GM12878 (cell line): ENCODE measurements around the gene FAF1. TPM values are rescaled to one million over a fixed set of nuclear protein-coding genes. Genes with fewer than 3 reads are reported as not detected.

Experiments used
- ATAC-seq: fragments of 200-7000 bp; cut with Tn5 transposase; 3 replicates; pipeline ENCODE4 v1.9.1; 2020; ENCODE audit warnings: mild to moderate bottlenecking, moderate library complexity
- BruUV-seq: library from RNA; stranded (reverse); fragments of 400-500 nt; replicated peaks from 2 replicates; lab custom pipeline; 2021; lab: Mats Ljungman, UMichigan
- CTCF ChIA-PET: fragments of 300-600 bp; sonication (Branson Sonifier 250); formaldehyde crosslinking; extraction: SDS; loops from one replicate; lab custom pipeline; 2021; ENCODE audit warnings: inconsistent platforms; lab: Yijun Ruan, JAX
- POLR2A ChIA-PET: fragments of 350-600 bp; formaldehyde crosslinking; extraction: SDS; loops from one replicate; lab custom pipeline; 2021; ENCODE audit warnings: inconsistent platforms; lab: Charles Lee
- RAD21 ChIA-PET: fragments of 300-600 bp; sonication (Branson Sonifier 250); formaldehyde crosslinking; loops from one replicate; lab custom pipeline; 2023; ENCODE audit warnings: antibody characterized with exemption; ENCODE audit not compliant: unreplicated experiment; lab: Charles Lee
- SMC1A ChIA-PET: fragments of 300-600 bp; sonication (Branson Sonifier 250); formaldehyde crosslinking; loops from one replicate; lab custom pipeline; 2023; ENCODE audit not compliant: unreplicated experiment, uncharacterized antibody; lab: Charles Lee
- DNase-seq: peaks from one replicate; pipeline ENCODE4 v3.0.0-alpha.2; 2011; ENCODE audit warnings: low read depth, low spot score
- FAIRE-seq: peaks from 3 replicates; lab custom pipeline; 2011; peaks lifted over from hg19 to GRCh38; lab: Jason Lieb, UNC
- H2AFZ ChIP-seq: 2 replicates; pipeline ENCODE4 v1.6.0; 2011; ENCODE audit warnings: low read depth, low read length, control low read depth; ENCODE audit not compliant: control insufficient read depth
- H3K27ac ChIP-seq: 2 replicates; pipeline ENCODE4 v1.5.1; 2011; ENCODE audit warnings: control low read depth; ENCODE audit not compliant: control insufficient read depth, insufficient read depth
- H3K27me3 ChIP-seq, 2 experiments: replicated peaks in 1 of 2; 2 replicates each; pipeline versions ENCODE4 v1.6.0 to v1.6.1; 2011; ENCODE audit warnings: low read length in 1 of 2; ENCODE audit not compliant: control insufficient read depth in 2 of 2, insufficient read depth in 2 of 2
- H3K36me3 ChIP-seq, 2 experiments: 2 replicates each; pipeline ENCODE4 v1.5.1; 2011; ENCODE audit warnings: low read length in 1 of 2; ENCODE audit not compliant: control insufficient read depth in 2 of 2, insufficient read depth in 2 of 2
- H3K4me1 ChIP-seq: 2 replicates; pipeline ENCODE4 v1.6.1; 2011; ENCODE audit warnings: mild to moderate bottlenecking, low read length, moderate library complexity, mixed read lengths; ENCODE audit not compliant: control insufficient read depth, insufficient read depth
- H3K4me2 ChIP-seq: 2 replicates; pipeline ENCODE4 v1.6.0; 2011; ENCODE audit warnings: control low read depth; ENCODE audit not compliant: control insufficient read depth, insufficient read depth
- H3K4me3 ChIP-seq: fragments of 200-600 bp; sonication (generic); 2 replicates; pipeline ENCODE4 v1.5.1; 2016
- H3K79me2 ChIP-seq: 2 replicates; pipeline ENCODE4 v1.6.0; 2011; ENCODE audit warnings: low read length; ENCODE audit not compliant: control insufficient read depth, insufficient read depth
- H3K9ac ChIP-seq: 2 replicates; pipeline ENCODE4 v1.8.0; 2011; ENCODE audit warnings: low read length, control low read depth, mixed read lengths; ENCODE audit not compliant: control insufficient read depth, insufficient read depth
- H3K9me3 ChIP-seq: replicated peaks from 3 replicates; pipeline ENCODE4 v1.5.1; 2011; ENCODE audit warnings: mild to moderate bottlenecking, low read length; ENCODE audit not compliant: control insufficient read depth, insufficient read depth
- H4K20me1 ChIP-seq: 2 replicates; pipeline ENCODE4 v1.6.0; 2011; ENCODE audit not compliant: control insufficient read depth, insufficient read depth
- BCLAF1 ChIP-seq: fragments of 450-650 bp; IDR thresholded peaks from 2 replicates; pipeline ENCODE4 v1.6.1; 2017; ENCODE audit warnings: antibody characterized with exemption, mild to moderate bottlenecking, moderate library complexity
- BMI1 ChIP-seq: fragments of 450-650 bp; IDR thresholded peaks from 2 replicates; pipeline ENCODE4 v1.6.1; 2016; ENCODE audit warnings: mild to moderate bottlenecking, moderate library complexity, borderline replicate concordance
- EP300 ChIP-seq, 2 experiments: fragments of 150-350 bp in 1 of 2; IDR thresholded peaks; 2 replicates each; pipeline ENCODE4 v1.6.1; 2011 to 2012; ENCODE audit warnings: low read depth in 2 of 2, low read length in 2 of 2, borderline replicate concordance in 1 of 2, improper control_type of control experiment in 1 of 2, inconsistent platforms in 1 of 2; ENCODE audit not compliant: control insufficient read depth in 1 of 2
- FOXK2 ChIP-seq: fragments of 450-650 bp; IDR thresholded peaks from 2 replicates; pipeline ENCODE4 v1.6.1; 2017; ENCODE audit warnings: mild to moderate bottlenecking, moderate library complexity
- HDAC6 ChIP-seq: fragments of 200-600 bp; sonication (generic); IDR thresholded peaks from one replicate; pipeline ENCODE4 v1.8.0; 2017; ENCODE audit warnings: antibody characterized with exemption; ENCODE audit not compliant: unreplicated experiment
- NR2F1 ChIP-seq: fragments of 450-650 bp; conservative IDR thresholded peaks from 2 replicates; pipeline ENCODE4 v1.6.1; 2017; ENCODE audit warnings: mild to moderate bottlenecking
- POLR2A ChIP-seq: IDR thresholded peaks from 2 replicates; pipeline ENCODE4 v1.6.1; 2011; ENCODE audit warnings: low read depth, mild to moderate bottlenecking, low read length
- RBBP5 ChIP-seq: fragments of 200-600 bp; sonication (generic); conservative IDR thresholded peaks from 2 replicates; pipeline ENCODE4 v1.6.1; 2016
- RFX5 ChIP-seq: IDR thresholded peaks from 2 replicates; pipeline ENCODE4 v1.6.1; 2011; ENCODE audit warnings: low read depth, low read length, improper control_type of control experiment
- SIX5 ChIP-seq: IDR thresholded peaks from 2 replicates; pipeline ENCODE4 v1.6.1; 2011; ENCODE audit warnings: mild to moderate bottlenecking, low read depth, low read length, moderate library complexity; ENCODE audit not compliant: severe bottlenecking
- SP1 ChIP-seq: IDR thresholded peaks from one replicate; pipeline ENCODE4 v1.6.1; 2011; ENCODE audit warnings: low read depth, low read length
- SPI1 ChIP-seq: IDR thresholded peaks from 2 replicates; pipeline ENCODE4 v1.6.1; 2011; ENCODE audit warnings: low read depth, mild to moderate bottlenecking, low read length, moderate library complexity, borderline replicate concordance; ENCODE audit not compliant: insufficient read depth
- TCF3 ChIP-seq: IDR thresholded peaks from 2 replicates; pipeline ENCODE4 v1.6.1; 2012; ENCODE audit warnings: low read depth, mild to moderate bottlenecking, low read length, borderline replicate concordance; ENCODE audit not compliant: insufficient read depth
- TCF7 ChIP-seq: IDR thresholded peaks from 2 replicates; pipeline ENCODE4 v1.6.1; 2014; ENCODE audit warnings: antibody characterized with exemption, borderline replicate concordance
- ZBED1 ChIP-seq: IDR thresholded peaks from 2 replicates; pipeline ENCODE4 v1.6.1; 2016; ENCODE audit warnings: borderline replicate concordance
- ZBTB33 ChIP-seq: fragments of 450-650 bp; IDR thresholded peaks from 2 replicates; pipeline ENCODE4 v1.6.1; 2017; ENCODE audit warnings: mild to moderate bottlenecking
- ZBTB4 ChIP-seq: fragments of 450-650 bp; formaldehyde crosslinking; IDR thresholded peaks from 2 replicates; pipeline ENCODE4 v1.4.0; 2022; ENCODE audit warnings: mild to moderate bottlenecking, moderate library complexity
- ZNF24 ChIP-seq: fragments of 450-650 bp; IDR thresholded peaks from 2 replicates; pipeline ENCODE4 v1.6.1; 2017; ENCODE audit warnings: antibody characterized with exemption, mild to moderate bottlenecking
- WGBS: methylation state at CpG from one replicate; pipeline ENCODE4 v1.1.6; 2016; ENCODE audit warnings: low lambda C conversion rate; ENCODE audit not compliant: insufficient replicate concordance, insufficient coverage; ENCODE audit errors: missing lambda C conversion rate; 5-methylcytosine and 5-hydroxymethylcytosine counted together
- in situ Hi-C: fragments of 300-500 bp; cut with MboI; formaldehyde crosslinking; loops from 9 replicates; pipeline ENCODE4 v1.14.3; 2018; ENCODE audit warnings: mixed read lengths
- intact Hi-C: fragments of 100-400 bp; cut with micrococcal nuclease; formaldehyde crosslinking; loops from one replicate; pipeline ENCODE4 v1.14.2; 2022; ENCODE audit not compliant: unreplicated experiment
- polyA plus RNA-seq, 11 experiments: library from polyadenylated mRNA; depleted of rRNA in 4 of 11; unstranded in 6 of 11; stranded (reverse) in 5 of 11; fragments of >200 nt; fragmentation: Nextera tagmentation in 4 of 11; fragmentation: Illumina TruSeq in 1 of 11; extraction: Ambion mirVana in 4 of 11; extraction: Trizol in 1 of 11; gene quantifications; 1 replicate in 1 of 11; 2 replicates in 10 of 11; pipeline versions ENCODE4 v1.2.1 to v1.2.3, GENCODE V29; 2011 to 2016; ENCODE audit warnings: inconsistent platforms in 2 of 11, missing spikeins in 2 of 11, low read depth in 1 of 11
- total RNA-seq, 4 experiments: library from RNA; depleted of rRNA in 3 of 4; stranded (reverse); fragments of >200 nt in 3 of 4; fragmentation: Illumina TruSeq in 1 of 4; extraction: Trizol in 1 of 4; gene quantifications; 2 replicates each; pipeline versions ENCODE4 v1.2.1 to v1.2.3, GENCODE V29; 2013 to 2021

Gene FAF1
- total and polyA plus RNA-seq, 10 of the 15 experiments (the other 5 are each of a cell fraction or from before 2014, with no cell fraction given): 8.6 to 54.5 (median 23.7) TPM

- in situ Hi-C loops (no loop called here), intact Hi-C loops (no loop called here)
- ChIA-PET CTCF (interaction anchor here (0.6 to 1.8 kb wide), 3 partner anchors 8 to 17 kb away, joined by 3 to 7 read pairs (median 3); no protein-coding TSS in a partner anchor), POLR2A (no interaction called here), SMC1A (interaction anchor here (0.6 to 1.2 kb wide), 2 partner anchors 102 to 264 kb away, joined by 3 read pairs; no protein-coding TSS in a partner anchor), RAD21 (no interaction called here)
- Histone ChIP-seq H3K9me3 (no peaks in the 10 kb centered on the region), H3K9ac (no peak overlapping the region), H2AFZ (no peak overlapping the region), H4K20me1 (no peaks in the 10 kb centered on the region), H3K79me2 (no peaks in the 10 kb centered on the region), H3K36me3 (no peaks in the 10 kb centered on the region), H3K4me3 (no peak overlapping the region), H3K4me1 (no peaks in the 10 kb centered on the region), H3K27me3 (no peaks in the 10 kb centered on the region), H3K27ac (no peak overlapping the region), H3K4me2 (no peak overlapping the region)
- TF ChIP-seq ZBTB33: no peak
- no peak for TF ChIP-seq ZBTB4 (CRISPR knock-in tag)
- TF ChIP-seq NR2F1: no peak
- TF ChIP-seq SP1: no peak
- TF ChIP-seq BMI1: no peak
- no peak for TF ChIP-seq POLR2A
- no peak for TF ChIP-seq SPI1
- no peak for TF ChIP-seq BCLAF1
- no peak for TF ChIP-seq RFX5
- no peak for TF ChIP-seq SIX5
- no peak for TF ChIP-seq TCF3
- TF ChIP-seq EP300 (IDR thresholded peaks at IDR 0.05; ENCODE audit: borderline replicate concordance in 1 of 2, control insufficient read depth in 1 of 2, low read depth in 2 of 2, low read length in 2 of 2): no peak
- no peak for TF ChIP-seq HDAC6
- no peak for TF ChIP-seq ZBED1
- no peak for TF ChIP-seq FOXK2
- TF ChIP-seq RBBP5: no peak
- TF ChIP-seq ZNF24: no peak
- no peak for TF ChIP-seq TCF7
- WGBS: 100% methylated on average over 1 of the region's 1 CpG
- no peak for DNase-seq
- BruUV-seq: no TSS peak
- FAIRE-seq: no peak
- ATAC-seq: no peak
Measured at GRCh38 chr1:50637460-50637859, 322.6 kb downstream of the FAF1 start.
